Body of pancreas (tissue), 4 donors: ENCODE measurements around the gene SNCA.

Experiments used
- CTCF ChIP-seq, 7 experiments: fragments of 450-650 bp in 4 of 7; fragments of 200-600 bp in 3 of 7; sonication (generic) in 3 of 7; IDR thresholded peaks; one replicate each; pipeline ENCODE4 v1.5.1; 2016 to 2019; ENCODE audit warnings: antibody characterized with exemption in 7 of 7
- POLR2A ChIP-seq, 3 donors: fragments of 450-650 bp; IDR thresholded peaks; one replicate each; pipeline ENCODE4 v1.6.1; 2016; ENCODE audit warnings: antibody characterized with exemption in 3 of 3, mild to moderate bottlenecking in 2 of 3

- TF ChIP-seq CTCF (IDR thresholded peaks at IDR 0.05) (no peak), POLR2A (IDR thresholded peaks at IDR 0.05) (no peak)
Measured at GRCh38 chr4:89767924-89768323, 69.0 kb downstream of the SNCA start.
